Glutamatergic neuron (in vitro differentiated cells): ENCODE data around the gene PLK3. TPM values are rescaled to one million over a fixed set of nuclear protein-coding genes. Genes with fewer than 3 reads are reported as not detected.
"Not testable (repeated sequence)": the region's sequence is repeated elsewhere in the genome, so short reads cannot be mapped to it uniquely, and the experiment has no call there.

Source experiments
- DNase-seq: peaks from one replicate; pipeline ENCODE4 v3.0.0; 2022
- H3K27ac Mint-ChIP-seq: one replicate; pipeline ENCODE4 v1.8.0; 2020; ENCODE audit warnings: mild to moderate bottlenecking, mixed read lengths, inconsistent platforms; ENCODE audit not compliant: unreplicated experiment
- H3K27me3 Mint-ChIP-seq: one replicate; pipeline ENCODE4 v1.8.0; 2020; ENCODE audit warnings: mild to moderate bottlenecking, moderate library complexity, mixed read lengths, inconsistent platforms; ENCODE audit not compliant: unreplicated experiment
- H3K36me3 Mint-ChIP-seq: one replicate; pipeline ENCODE4 v1.8.0; 2020; ENCODE audit warnings: mild to moderate bottlenecking, mixed read lengths, inconsistent platforms; ENCODE audit not compliant: unreplicated experiment
- H3K4me1 Mint-ChIP-seq: one replicate; pipeline ENCODE4 v1.8.0; 2020; ENCODE audit warnings: mild to moderate bottlenecking, low read depth, mixed read lengths, inconsistent platforms; ENCODE audit not compliant: unreplicated experiment
- H3K4me3 Mint-ChIP-seq: one replicate; pipeline ENCODE4 v1.8.0; 2020; ENCODE audit warnings: mild to moderate bottlenecking, mixed read lengths, inconsistent platforms; ENCODE audit not compliant: unreplicated experiment
- H3K9me3 Mint-ChIP-seq: one replicate; pipeline ENCODE4 v1.8.0; 2020; ENCODE audit warnings: mild to moderate bottlenecking, moderate library complexity, mixed read lengths, inconsistent platforms; ENCODE audit not compliant: unreplicated experiment
- CTCF ChIP-seq: fragments of 200-600 bp; sonication (generic); IDR thresholded peaks from one replicate; pipeline ENCODE4 v1.5.0; 2021; ENCODE audit not compliant: partially characterized antibody, unreplicated experiment
- total RNA-seq: library from RNA; stranded (reverse); fragmentation: NEBNext Ultra II Directional; extraction: Animal tissue kit (Norgen Biotek cat#: 25700); gene quantifications from one replicate; pipeline ENCODE4 v1.2.1, GENCODE V29; 2021; ENCODE audit not compliant: unreplicated experiment

The PLK3 gene
- total RNA-seq, 1 donor from 2014 or later: 89.3 TPM

- peaks cover 25% of the 10 kb centered on the region for H3K4me1 Mint-ChIP-seq
- peaks cover 9% of the 10 kb centered on the region for H3K9me3 Mint-ChIP-seq
- H3K4me3 Mint-ChIP-seq: no peak overlapping the region
- H3K27me3 Mint-ChIP-seq: peaks cover 21% of the 10 kb centered on the region
- TF ChIP-seq CTCF: no peak
- peak overlapping the region; percentile 62 for H3K27ac Mint-ChIP-seq
- DNase-seq: no peak
- H3K36me3 Mint-ChIP-seq: no peaks in the 10 kb centered on the region
Measured at GRCh38 chr1:44808938-44809917, 9.1 kb downstream of the PLK3 start.

GRCh38 chr1:44810101-44810761 is 10.1 kb downstream of the PLK3 start:
- Mint-ChIP-seq H3K4me3 (no peak overlapping the region), H3K27ac (no peak overlapping the region), H3K4me1 (peaks cover 26% of the 10 kb centered on the region), H3K27me3 (peaks cover 21% of the 10 kb centered on the region), H3K9me3 (peaks cover 12% of the 10 kb centered on the region), H3K36me3 (peaks cover 4% of the 10 kb centered on the region)
- DNase-seq: peak; percentile 13
- no peak for TF ChIP-seq CTCF

GRCh38 chr1:44810762-44811105 is 10.6 kb downstream of the PLK3 start:
- H3K9me3 Mint-ChIP-seq: peaks cover 12% of the 10 kb centered on the region
- H3K4me1 Mint-ChIP-seq: peaks cover 26% of the 10 kb centered on the region

GRCh38 chr1:44811234-44811633 is 11.1 kb downstream of the PLK3 start:
- Mint-ChIP-seq H3K36me3 (peaks cover 5% of the 10 kb centered on the region), H3K27ac (no peak overlapping the region), H3K4me3 (peak overlapping the region; percentile 60), H3K27me3 (peaks cover 21% of the 10 kb centered on the region), H3K9me3 (peaks cover 12% of the 10 kb centered on the region), H3K4me1 (peaks cover 26% of the 10 kb centered on the region)
- no peak for DNase-seq
- TF ChIP-seq CTCF: no peak

More at GRCh38 chr1:44810762-44811105, 10.6 kb downstream of the PLK3 start:
- peaks cover 21% of the 10 kb centered on the region for H3K27me3 Mint-ChIP-seq
- DNase-seq, H3K36me3 Mint-ChIP-seq, H3K4me3 Mint-ChIP-seq, H3K27ac Mint-ChIP-seq: not testable (repeated sequence)

- peak; percentile 53 for DNase-seq
- no peak for TF ChIP-seq CTCF
- Mint-ChIP-seq H3K27ac (peak overlapping the region; percentile 52), H3K27me3 (peaks cover 21% of the 10 kb centered on the region), H3K9me3 (peaks cover 12% of the 10 kb centered on the region), H3K4me1 (peaks cover 15% of the 10 kb centered on the region), H3K36me3 (peaks cover 5% of the 10 kb centered on the region), H3K4me3 (peak overlapping the region; percentile 76)
Measured at GRCh38 chr1:44812822-44813543, 12.8 kb downstream of the PLK3 start.

- H3K36me3 Mint-ChIP-seq, H3K27ac Mint-ChIP-seq, H3K4me3 Mint-ChIP-seq: not testable (repeated sequence)
- peaks cover 19% of the 10 kb centered on the region for H3K9me3 Mint-ChIP-seq
- peaks cover 24% of the 10 kb centered on the region for H3K27me3 Mint-ChIP-seq
- H3K4me1 Mint-ChIP-seq: peaks cover 16% of the 10 kb centered on the region
- peak; percentile 2 for DNase-seq
Measured at GRCh38 chr1:44815926-44816325, 15.7 kb downstream of the PLK3 start.
